Activated naive CD4-positive, alpha-beta T cell treated with anti-CD3 and anti-CD28 coated beads for 36 hours (primary cell): ENCODE measurements around the gene NOTCH2. TPM values are rescaled to one million over a fixed set of nuclear protein-coding genes. Genes with fewer than 3 reads are reported as not detected.

Source experiments
- CTCF ChIA-PET: fragments of 350-600 bp; sonication (Branson Sonifier 250); formaldehyde crosslinking; loops from one replicate; lab custom pipeline; 2021; ENCODE audit warnings: antibody characterized with exemption; lab: Charles Lee
- DNase-seq: peaks from one replicate; pipeline ENCODE4 v3.0.0-alpha.2; 2020
- H3K27ac Mint-ChIP-seq: one replicate; pipeline ENCODE4 v1.8.0; 2021; ENCODE audit warnings: mild to moderate bottlenecking, mixed read lengths
- H3K27me3 Mint-ChIP-seq: one replicate; pipeline ENCODE4 v1.8.0; 2021; ENCODE audit warnings: low read depth, mixed read lengths
- H3K36me3 Mint-ChIP-seq: one replicate; pipeline ENCODE4 v1.8.0; 2021; ENCODE audit warnings: low read depth, mixed read lengths
- H3K4me1 Mint-ChIP-seq: one replicate; pipeline ENCODE4 v1.8.0; 2021; ENCODE audit warnings: low read depth, mixed read lengths
- H3K4me3 Mint-ChIP-seq: one replicate; pipeline ENCODE4 v1.8.0; 2021; ENCODE audit warnings: mild to moderate bottlenecking, moderate library complexity, mixed read lengths
- H3K9me3 Mint-ChIP-seq: one replicate; pipeline ENCODE4 v1.8.0; 2021; ENCODE audit warnings: mixed read lengths
- intact Hi-C: fragments of 100-400 bp; cut with micrococcal nuclease; formaldehyde crosslinking; loops from one replicate; pipeline ENCODE4 v1.15.1; 2023
- total RNA-seq, 2 experiments: library from RNA; stranded (reverse); gene quantifications; one replicate each; pipeline ENCODE4 v1.2.3, GENCODE V29; 2021

Gene NOTCH2
- total RNA-seq, 2 experiments from 2014 or later: 43.9 to 45.6 TPM

DNA sequence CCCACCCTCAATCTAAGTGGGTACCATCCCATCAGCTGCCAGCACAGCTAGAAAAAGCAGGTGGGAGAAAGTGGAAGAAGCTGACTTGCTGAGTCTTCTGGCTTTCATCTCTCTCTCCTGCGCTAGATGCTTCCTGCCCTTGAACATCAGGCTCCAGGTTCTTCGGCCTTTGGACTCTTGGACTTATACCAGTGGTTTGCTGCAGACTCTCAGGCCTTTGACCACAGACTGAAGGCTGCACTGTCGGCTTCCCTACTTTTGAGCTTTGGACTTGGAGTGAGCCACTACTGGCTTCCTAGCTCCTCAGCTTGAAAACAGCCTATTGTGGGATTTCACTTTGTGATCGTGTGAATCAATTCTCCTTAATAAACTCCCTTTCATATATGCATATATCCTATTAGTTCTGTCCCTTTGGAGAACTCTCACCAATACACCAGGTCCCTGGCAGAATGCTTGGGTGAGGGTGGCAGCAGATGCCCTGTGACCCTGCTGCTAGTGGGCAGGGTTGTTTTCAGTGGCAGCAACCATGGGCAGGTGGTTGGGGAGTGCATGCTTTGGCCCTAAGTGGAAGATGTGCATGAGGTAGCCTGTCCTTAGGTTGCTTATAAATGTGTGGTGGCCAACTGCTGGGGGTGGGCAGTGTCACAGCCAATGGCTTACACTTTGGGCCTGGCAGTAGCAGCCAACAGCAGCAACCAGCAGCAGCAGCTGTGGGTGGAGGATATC lies 162.4 kb downstream of the NOTCH2 start:
- Mint-ChIP-seq H3K4me1 (no peaks in the 10 kb centered on the region), H3K27me3 (peaks cover 5% of the 10 kb centered on the region), H3K27ac (no peak overlapping the region), H3K9me3 (peaks cover 2% of the 10 kb centered on the region), H3K36me3 (no peaks in the 10 kb centered on the region), H3K4me3 (no peak overlapping the region)
- CTCF ChIA-PET: interaction anchor here (1.1 kb wide), 1 partner anchor 21 kb away, joined by 3 read pairs; no protein-coding TSS in a partner anchor
- intact Hi-C loops: no loop called here
- no peak for DNase-seq

DNA sequence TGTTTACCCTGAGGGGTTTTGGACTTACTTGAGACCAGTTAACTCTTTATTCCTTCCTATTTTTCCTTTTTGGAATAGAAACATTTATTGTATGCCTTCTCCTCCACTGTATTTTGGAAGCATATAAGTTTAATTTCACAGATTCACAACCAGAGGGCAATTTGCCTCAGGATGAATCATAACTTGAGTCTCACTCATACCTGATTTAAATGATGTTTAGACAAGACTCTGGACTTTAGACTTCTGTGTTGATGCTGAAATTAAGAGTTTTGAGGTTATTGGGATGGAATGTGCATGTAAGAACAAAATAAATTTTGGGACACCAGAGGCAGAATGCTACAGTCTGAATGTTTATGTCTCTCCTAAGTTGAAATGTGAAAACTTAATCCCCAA lies 166.0 kb downstream of the NOTCH2 start:
- Mint-ChIP-seq H3K36me3 (no peaks in the 10 kb centered on the region), H3K4me1 (no peaks in the 10 kb centered on the region), H3K9me3 (peaks cover 2% of the 10 kb centered on the region), H3K4me3 (no peak overlapping the region), H3K27ac (no peak overlapping the region), H3K27me3 (peaks cover 8% of the 10 kb centered on the region)
- intact Hi-C loops: no loop called here
- DNase-seq: no peak
- CTCF ChIA-PET: interaction anchor here (1.0 kb wide), 1 partner anchor 17 kb away, joined by 3 read pairs; no protein-coding TSS in a partner anchor

GRCh38 chr1:119902775-119903442 lies 166.6 kb downstream of the NOTCH2 start:
- Mint-ChIP-seq H3K27ac (no peak overlapping the region), H3K4me3 (no peak overlapping the region), H3K27me3 (peaks cover 8% of the 10 kb centered on the region), H3K4me1 (no peaks in the 10 kb centered on the region), H3K9me3 (peaks cover 2% of the 10 kb centered on the region), H3K36me3 (no peaks in the 10 kb centered on the region)
- intact Hi-C loops: no loop called here
- DNase-seq: no peak
- CTCF ChIA-PET: interaction anchor here (0.5 kb wide), 1 partner anchor 35 kb away, joined by 4 read pairs; no protein-coding TSS in a partner anchor

DNA sequence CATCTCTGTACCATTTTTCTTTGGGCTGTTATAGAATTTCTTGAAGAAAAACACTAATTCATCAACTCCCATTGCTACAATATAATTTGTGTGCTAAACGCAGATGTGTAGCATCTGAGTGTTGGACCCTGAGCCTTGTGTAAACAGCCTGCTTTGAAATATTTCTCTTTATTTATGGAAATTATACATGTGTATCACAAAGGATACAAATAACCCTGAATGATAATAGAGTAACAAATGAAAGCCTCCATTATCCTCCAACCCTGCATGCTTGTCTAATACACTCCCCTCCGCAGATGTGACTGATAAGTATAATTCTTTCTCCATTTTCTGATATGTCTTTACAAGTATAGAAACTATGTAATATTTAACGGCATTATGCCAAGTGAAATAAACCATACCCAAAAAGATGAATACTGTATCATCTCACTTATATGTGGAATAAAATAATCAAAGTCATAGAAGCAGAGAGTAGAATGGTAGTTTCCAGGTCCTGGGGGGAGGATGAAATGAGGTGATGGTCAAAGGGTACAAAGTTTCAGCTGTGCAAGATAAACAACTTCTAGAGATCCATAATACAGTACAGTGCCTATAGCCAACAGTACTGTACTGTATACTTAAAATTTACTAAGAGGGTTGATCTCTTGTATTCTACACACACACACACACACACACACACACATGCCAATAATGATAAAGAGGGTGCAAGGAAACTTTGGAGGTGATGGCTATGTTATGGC lies 170.3 kb downstream of the NOTCH2 start:
- CTCF ChIA-PET: interaction anchor here (0.6 kb wide), 1 partner anchor 254 kb away, joined by 3 read pairs; no protein-coding TSS in a partner anchor
- intact Hi-C loops: no loop called here

DNA sequence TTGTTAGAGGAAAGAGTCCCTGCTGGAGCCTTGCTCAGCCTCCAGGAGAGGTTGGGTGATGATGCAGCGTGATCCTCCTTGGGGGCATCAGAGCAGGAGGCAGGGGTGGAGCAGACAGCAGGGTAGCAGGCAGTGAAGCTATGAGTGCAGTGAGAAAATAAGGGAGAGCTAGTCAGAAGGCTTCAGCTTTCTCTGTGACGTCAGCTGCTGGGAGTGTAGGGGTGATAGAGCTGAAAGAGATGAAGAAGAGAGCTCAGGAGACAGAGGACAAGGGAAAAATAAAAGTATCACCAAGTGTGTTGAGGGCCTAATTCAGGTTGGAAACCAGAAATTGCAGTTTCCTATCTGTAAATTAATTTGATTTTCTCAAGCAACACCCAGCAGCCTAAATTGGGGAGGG lies 170.9 kb downstream of the NOTCH2 start:
- intact Hi-C loops: no loop called here
- CTCF ChIA-PET: interaction anchor here (0.9 kb wide), 1 partner anchor 90 kb away, joined by 4 read pairs; no protein-coding TSS in a partner anchor
- Mint-ChIP-seq H3K4me1 (peaks cover 4% of the 10 kb centered on the region), H3K36me3 (no peaks in the 10 kb centered on the region), H3K4me3 (no peak overlapping the region), H3K27ac (no peak overlapping the region), H3K9me3 (no peaks in the 10 kb centered on the region), H3K27me3 (peaks cover 15% of the 10 kb centered on the region)
- no peak for DNase-seq

More for the DNA sequence above, 170.3 kb downstream of the NOTCH2 start:
- H3K4me1 Mint-ChIP-seq: no peaks in the 10 kb centered on the region
- H3K27me3 Mint-ChIP-seq: peaks cover 15% of the 10 kb centered on the region
- H3K9me3 Mint-ChIP-seq: no peaks in the 10 kb centered on the region
- no peak for DNase-seq
- no peak overlapping the region for H3K27ac Mint-ChIP-seq
- no peak overlapping the region for H3K4me3 Mint-ChIP-seq
- H3K36me3 Mint-ChIP-seq: no peaks in the 10 kb centered on the region

DNA sequence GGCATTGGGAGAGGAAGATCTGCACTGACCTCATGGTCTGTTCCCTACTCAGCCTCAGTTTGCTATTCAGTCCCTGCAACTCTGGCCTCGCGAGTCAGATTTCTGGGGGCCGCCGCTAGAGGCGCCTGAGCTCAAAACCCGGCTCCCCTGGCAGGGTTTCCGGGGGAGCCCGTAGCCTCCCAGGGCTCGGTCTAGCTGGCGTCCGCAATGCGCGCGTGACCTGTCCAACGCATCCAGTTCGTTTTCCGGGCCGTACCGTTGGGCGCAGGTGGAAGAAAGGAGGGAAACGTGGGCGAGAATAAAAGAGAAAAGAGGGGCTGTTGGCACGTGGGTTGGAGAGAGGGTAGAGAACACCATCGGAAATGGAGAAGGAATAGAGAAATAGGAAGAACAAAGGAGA lies 173.2 kb downstream of the NOTCH2 start, which contains the start of gene ADAM30:
Gene ADAM30, minus strand, starts transcription at position 213 of the 400 bp plus-strand sequence. Its CDS starts 179 bp downstream, at position 34.
- H3K4me3 Mint-ChIP-seq: no peak within 1 kb of the TSS
- peaks cover 14% of the 10 kb centered on the region for H3K27me3 Mint-ChIP-seq
- H3K36me3 Mint-ChIP-seq: no peaks in the 10 kb centered on the region
- H3K27ac Mint-ChIP-seq: no peak within 1 kb of the TSS
- intact Hi-C loops: no loop called here
- CTCF ChIA-PET: interaction anchor here (1.0 kb wide), 1 partner anchor 11 kb away, joined by 3 read pairs; no protein-coding TSS in a partner anchor
- no peaks in the 10 kb centered on the region for H3K9me3 Mint-ChIP-seq
- H3K4me1 Mint-ChIP-seq: peaks cover 8% of the 10 kb centered on the region
- no peak for DNase-seq

GRCh38 chr1:119895102-119895501 lies 174.4 kb downstream of the NOTCH2 start:
- CTCF ChIA-PET: no interaction called here
- peaks cover 8% of the 10 kb centered on the region for H3K4me1 Mint-ChIP-seq
- no peak overlapping the region for H3K4me3 Mint-ChIP-seq
- no peak for DNase-seq
- no peak overlapping the region for H3K27ac Mint-ChIP-seq
- peaks cover 12% of the 10 kb centered on the region for H3K27me3 Mint-ChIP-seq
- intact Hi-C loops: no loop called here
- no peaks in the 10 kb centered on the region for H3K36me3 Mint-ChIP-seq
- no peaks in the 10 kb centered on the region for H3K9me3 Mint-ChIP-seq

DNA sequence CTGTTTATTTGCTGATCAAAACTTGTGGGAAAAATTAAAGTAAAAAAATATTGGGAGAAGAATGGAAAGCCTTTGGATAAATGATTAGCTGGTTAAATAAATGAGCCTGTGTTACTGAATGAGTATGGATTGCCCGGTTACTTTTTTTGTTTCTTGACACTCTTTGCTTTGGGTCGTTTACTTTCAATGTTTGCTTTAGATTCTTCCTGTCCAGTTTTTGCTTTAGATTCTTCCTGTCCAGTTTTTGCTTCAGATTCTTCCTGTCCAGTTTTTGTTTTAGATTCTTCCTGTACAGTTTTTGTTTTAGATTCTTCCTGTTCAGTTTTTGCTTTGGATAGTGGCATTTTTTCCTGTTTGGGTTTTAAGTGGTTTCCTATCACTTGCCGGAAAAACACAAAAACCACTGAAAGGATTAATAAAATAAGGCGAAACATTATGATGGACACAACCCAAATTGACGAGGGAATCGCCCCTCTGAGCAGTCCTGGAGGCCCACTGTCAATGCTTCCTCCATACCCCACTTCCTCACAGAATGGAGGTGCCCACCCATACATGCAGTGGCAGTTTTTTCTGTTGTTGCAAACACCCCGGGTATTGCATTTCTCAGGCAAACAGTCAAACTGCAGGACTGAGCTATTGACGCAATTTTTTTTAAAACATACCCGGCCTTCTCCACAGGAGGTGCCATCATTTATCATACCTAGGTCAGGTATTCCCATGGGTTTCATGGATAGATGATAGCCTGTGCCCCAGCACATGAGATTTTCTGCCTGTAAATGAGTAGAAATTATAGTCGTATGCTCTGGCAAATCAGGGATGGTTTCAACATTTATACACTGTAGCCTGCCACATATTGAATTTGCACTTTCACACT lies 175.4 kb downstream of the NOTCH2 start:
- no peak overlapping the region for H3K27ac Mint-ChIP-seq
- intact Hi-C loops: no loop called here
- H3K36me3 Mint-ChIP-seq: no peaks in the 10 kb centered on the region
- no peak for DNase-seq
- H3K27me3 Mint-ChIP-seq: peaks cover 12% of the 10 kb centered on the region
- no peaks in the 10 kb centered on the region for H3K9me3 Mint-ChIP-seq
- no peak overlapping the region for H3K4me3 Mint-ChIP-seq
- CTCF ChIA-PET: interaction anchor here (1.1 kb wide), 1 partner anchor 21 kb away, joined by 4 read pairs; no protein-coding TSS in a partner anchor
- H3K4me1 Mint-ChIP-seq: peaks cover 8% of the 10 kb centered on the region

DNA sequence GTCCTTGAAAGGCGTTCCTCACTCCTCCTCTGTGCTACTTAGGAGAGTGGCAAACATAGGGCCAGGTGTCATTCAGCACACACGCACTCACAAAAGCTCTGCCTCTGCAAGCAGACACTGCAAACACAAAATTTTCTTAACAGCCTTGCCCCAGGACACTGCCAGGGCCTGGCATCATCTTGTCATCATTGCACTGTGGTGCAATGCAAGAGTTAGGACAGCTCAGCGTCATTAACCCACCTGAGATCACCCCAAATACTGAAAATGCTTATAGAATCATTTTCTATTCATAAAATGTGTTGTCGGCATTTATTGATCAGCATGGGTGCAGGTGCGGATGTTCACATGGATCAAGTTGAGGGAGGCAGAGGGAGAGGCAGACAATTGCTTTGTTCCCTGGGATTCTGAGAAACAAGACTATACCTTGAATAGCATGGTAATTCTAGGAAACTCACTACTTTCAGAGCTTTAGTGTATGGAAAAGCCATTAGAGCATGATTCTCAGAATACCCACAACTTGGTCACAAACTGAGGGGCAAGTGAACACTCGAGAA lies 176.1 kb downstream of the NOTCH2 start:
- peaks cover 8% of the 10 kb centered on the region for H3K4me1 Mint-ChIP-seq
- H3K36me3 Mint-ChIP-seq: peaks cover 5% of the 10 kb centered on the region
- DNase-seq: no peak
- no peak overlapping the region for H3K4me3 Mint-ChIP-seq
- peaks cover 4% of the 10 kb centered on the region for H3K9me3 Mint-ChIP-seq
- H3K27ac Mint-ChIP-seq: no peak overlapping the region
- CTCF ChIA-PET: interaction anchor here (1.1 kb wide), 1 partner anchor 20 kb away, joined by 4 read pairs; no protein-coding TSS in a partner anchor
- intact Hi-C loops: no loop called here
- peaks cover 12% of the 10 kb centered on the region for H3K27me3 Mint-ChIP-seq

- peaks cover 5% of the 10 kb centered on the region for H3K9me3 Mint-ChIP-seq
- intact Hi-C loops: no loop called here
- CTCF ChIA-PET: no interaction called here
- no peak overlapping the region for H3K4me3 Mint-ChIP-seq
- peaks cover 8% of the 10 kb centered on the region for H3K4me1 Mint-ChIP-seq
- DNase-seq: no peak
- H3K36me3 Mint-ChIP-seq: peaks cover 5% of the 10 kb centered on the region
- H3K27me3 Mint-ChIP-seq: peaks cover 12% of the 10 kb centered on the region
- H3K27ac Mint-ChIP-seq: no peak overlapping the region
Observed at GRCh38 chr1:119891386-119891785, 178.1 kb downstream of the NOTCH2 start.

- peaks cover 5% of the 10 kb centered on the region for H3K36me3 Mint-ChIP-seq
- no peak for DNase-seq
- CTCF ChIA-PET: no interaction called here
- peaks cover 3% of the 10 kb centered on the region for H3K4me1 Mint-ChIP-seq
- peaks cover 5% of the 10 kb centered on the region for H3K9me3 Mint-ChIP-seq
- no peak overlapping the region for H3K27ac Mint-ChIP-seq
- no peak overlapping the region for H3K4me3 Mint-ChIP-seq
- intact Hi-C loops: loop anchor here (10.0 kb wide), 1 partner anchor 256 kb away; no protein-coding TSS in a partner anchor
- H3K27me3 Mint-ChIP-seq: peaks cover 9% of the 10 kb centered on the region
Observed at GRCh38 chr1:119888476-119888875, 181.0 kb downstream of the NOTCH2 start.
